NCI-H187 (cell line): Measurements from ENCODE around the gene LRFN4.

Experiments
- DNase-seq, 2 experiments: peaks; one replicate each; lab custom pipeline; 2025; lab: John Stamatoyannopoulos, UW

LRFN4 gene

DNA sequence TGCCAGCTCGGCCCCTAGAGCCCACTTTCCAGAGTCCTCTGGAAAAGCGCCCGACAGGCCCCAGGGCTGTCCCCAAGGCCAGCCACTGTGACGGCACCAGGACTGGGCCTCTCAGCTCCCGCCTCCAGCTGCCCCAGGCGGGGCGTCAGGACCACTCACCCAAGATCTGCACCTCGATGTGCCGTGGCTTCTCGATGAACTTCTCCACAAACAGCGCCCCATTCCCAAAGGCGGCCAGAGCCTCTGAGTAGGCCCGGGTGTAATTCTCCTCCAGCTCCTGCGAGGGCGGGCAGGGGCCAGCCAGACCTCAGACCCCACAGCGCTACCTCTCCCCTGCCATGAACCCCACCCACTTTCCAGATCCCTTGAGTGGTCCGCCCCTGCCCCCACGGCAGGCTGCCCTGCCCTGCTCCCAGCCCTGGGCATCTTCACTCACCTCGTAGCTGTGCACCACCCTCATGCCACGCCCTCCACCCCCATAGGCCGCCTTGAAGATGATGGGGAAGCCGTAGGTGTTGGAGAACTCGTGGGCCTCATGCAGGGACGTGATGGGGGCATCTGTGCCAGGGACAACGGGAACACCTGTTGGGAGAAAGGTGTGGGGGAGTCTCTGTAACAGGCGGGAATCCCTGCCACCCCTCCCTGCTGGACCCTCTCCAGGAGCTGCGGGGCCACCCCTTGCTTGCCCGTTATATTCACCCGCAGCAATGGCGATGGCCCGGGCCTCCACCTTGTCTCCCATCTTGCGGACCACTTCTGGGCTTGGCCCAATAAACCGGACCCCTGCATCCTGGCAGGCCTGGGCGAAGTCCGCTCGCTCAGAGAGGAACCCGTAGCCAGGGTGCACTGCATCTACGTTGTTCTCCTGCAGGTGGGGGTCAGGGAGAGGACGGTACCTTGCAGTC is 14.0 kb downstream of the LRFN4 start:
- DNase-seq: no peak

DNA sequence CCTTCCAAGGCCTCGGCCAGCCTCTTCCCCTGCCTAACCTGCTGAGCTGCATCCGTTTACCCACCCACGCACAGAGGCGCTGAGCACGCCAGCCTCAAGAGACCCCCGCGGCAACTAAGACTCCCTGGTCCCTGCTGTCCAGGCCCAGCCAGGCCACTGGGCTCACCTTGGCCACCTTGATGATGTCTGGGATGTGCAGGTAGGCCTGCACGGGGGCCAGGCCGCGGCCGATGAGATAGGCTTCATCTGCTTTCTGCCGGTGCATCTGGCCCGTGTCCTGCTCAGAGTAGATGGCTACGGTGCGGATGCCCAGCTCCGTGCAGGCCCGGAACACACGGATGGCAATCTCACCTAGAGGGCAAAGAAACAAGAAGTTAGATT is 14.6 kb downstream of the LRFN4 start:
- no peak for DNase-seq

DNA sequence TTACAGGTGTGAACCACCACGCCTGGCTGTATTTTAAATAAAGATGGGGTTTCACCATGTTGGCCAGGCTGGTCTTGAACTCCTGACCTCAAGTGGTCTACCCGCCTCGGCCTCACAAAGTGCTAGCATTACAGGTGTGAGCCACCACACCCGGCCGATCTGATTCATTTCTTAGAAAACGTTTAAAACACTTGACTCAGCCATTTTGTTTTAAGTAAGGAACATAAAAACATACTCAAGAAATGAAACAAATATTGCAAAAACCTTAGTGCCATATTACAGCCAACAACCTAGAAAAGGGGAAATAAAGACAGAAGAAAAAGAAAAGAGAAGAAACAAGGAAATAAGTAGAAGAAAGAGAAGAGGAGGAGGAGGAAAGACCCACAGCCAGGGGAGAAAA is 17.4 kb downstream of the LRFN4 start:
- DNase-seq: no peak

DNA sequence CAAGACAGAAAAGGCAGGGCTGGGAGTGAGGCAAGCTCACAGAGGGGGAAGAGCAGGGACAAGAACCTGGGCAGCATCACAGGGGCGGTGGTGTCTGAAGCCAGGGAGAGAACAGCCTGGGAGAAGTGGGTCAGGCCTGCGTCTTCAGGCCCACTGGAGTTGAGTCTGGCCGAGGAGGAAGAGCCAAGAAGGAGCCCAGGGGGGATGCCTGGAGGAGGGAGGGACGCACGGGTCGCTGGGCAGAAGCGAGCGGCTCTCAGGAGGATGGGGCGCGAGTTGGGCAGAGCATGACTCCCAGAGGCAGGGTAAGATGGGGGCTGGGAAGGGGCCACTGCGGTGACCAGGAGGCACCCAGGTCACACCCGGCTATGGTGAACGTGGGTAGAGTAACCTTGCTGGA is 18.5 kb downstream of the LRFN4 start:
- DNase-seq: no peak

DNA sequence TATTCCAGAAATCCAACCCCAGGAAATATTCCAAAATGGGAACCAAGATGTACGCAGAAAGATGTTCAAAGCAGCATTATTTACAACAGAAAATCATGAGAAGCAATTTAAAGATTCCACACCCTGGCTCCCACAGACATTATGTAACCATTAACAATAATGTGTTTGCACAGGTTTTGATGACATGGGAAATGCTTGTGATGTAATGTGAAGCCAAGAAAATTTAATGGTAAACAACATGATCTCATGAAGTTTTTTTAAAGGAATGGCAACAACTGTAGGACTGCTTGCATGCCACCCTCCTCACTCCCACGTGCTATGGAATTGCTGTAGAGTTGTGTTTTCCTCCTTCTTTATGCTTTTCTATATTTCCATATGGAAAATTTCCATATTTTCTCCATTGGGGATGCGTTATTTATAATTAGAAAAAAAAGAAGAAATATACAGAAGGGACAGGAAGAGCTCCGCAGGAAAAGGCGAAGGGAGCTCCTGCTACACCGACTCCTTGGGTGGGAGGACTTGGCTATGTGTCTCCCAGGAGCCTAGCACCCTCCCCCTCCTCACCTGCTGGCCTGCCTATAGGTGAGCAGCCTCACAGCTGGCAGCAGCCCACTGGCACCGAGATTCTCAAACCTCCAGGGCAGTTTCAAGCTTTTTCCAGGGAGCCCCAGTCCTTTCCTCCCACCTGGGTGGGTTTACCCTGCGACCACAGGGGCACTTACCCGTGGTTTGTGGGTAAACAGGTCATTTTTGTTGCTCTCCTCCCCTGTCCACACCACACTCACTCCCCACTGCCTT is 20.9 kb downstream of the LRFN4 start:
- DNase-seq: no peak

DNA sequence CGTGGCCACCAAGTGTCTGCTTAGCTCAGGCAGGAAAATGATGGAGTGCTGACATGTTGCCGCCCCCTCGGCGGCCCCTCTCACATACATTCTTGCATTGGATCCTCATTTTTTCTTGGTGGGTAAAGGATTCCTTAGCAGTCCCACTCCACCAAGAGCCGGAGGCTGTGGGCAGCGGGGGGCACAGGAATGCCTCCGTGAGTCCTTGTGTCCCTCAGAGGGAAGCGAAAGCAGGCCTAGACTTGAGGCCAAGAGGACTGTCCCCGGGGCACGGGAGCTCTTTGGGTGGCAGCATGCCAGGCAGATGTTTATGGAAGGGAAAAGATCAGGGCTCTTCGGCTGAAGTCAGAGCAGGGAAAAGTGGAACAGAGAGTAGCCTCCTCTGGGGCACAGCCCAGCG is 21.6 kb downstream of the LRFN4 start:
- DNase-seq: no peak

DNA sequence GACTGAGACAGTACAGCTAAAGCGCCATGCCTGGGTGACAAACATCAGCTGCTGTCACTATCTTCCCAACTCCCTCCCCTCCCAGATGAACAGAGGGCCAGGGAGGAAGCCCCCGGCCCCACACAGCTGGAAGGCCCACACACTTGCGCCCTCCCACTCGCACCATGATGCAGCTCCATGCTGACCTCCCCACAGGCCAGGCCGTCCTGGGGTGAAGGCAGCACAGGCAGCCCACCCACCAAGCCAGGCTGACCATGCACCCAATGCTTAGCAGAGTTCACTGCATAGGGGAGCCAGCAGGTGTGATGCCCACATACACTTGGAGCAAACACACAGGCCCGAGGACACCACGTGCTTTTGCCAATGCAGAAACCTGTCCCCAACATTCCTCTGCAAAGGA is 22.1 kb downstream of the LRFN4 start:
- DNase-seq: no peak

DNA sequence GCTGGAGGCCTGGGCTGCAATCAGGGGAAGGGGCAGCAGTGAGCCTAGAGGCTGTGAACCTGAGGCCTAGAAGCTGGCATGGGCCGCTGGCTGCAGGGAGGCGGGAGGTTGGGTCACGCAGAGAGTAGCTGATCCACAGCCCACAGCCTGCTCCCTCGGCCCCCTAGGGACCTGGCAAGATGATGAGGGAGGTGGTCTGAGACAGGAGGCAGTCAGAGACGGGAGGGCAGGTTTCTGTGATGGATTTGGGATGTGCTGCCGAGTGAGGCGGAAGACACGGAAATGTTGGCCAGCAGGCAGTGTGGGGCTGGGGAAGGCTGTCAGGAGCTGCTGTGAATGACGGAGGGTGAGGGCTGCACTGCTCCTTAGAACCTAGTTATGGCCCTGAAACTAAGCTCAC is 22.7 kb downstream of the LRFN4 start:
- no peak for DNase-seq

DNA sequence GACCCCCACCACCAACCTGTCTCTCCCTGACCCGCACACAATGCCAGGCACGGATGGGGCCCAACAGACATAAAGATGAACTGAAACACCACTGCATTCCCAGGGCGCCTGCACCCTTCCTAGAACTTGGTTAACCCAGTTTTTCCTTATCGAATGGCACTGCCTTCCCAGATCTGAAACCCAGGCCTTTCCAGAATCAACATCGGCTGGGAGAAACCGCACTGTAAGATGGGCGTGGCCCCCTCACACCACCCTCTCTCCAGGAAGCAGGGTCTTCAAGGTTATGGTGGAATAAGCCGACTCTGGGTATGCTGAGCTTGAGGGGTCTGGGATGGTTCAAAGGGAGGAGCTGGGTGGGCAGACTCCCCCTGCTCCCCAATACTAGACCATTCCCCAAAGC is 23.1 kb downstream of the LRFN4 start:
- DNase-seq: no peak

DNA sequence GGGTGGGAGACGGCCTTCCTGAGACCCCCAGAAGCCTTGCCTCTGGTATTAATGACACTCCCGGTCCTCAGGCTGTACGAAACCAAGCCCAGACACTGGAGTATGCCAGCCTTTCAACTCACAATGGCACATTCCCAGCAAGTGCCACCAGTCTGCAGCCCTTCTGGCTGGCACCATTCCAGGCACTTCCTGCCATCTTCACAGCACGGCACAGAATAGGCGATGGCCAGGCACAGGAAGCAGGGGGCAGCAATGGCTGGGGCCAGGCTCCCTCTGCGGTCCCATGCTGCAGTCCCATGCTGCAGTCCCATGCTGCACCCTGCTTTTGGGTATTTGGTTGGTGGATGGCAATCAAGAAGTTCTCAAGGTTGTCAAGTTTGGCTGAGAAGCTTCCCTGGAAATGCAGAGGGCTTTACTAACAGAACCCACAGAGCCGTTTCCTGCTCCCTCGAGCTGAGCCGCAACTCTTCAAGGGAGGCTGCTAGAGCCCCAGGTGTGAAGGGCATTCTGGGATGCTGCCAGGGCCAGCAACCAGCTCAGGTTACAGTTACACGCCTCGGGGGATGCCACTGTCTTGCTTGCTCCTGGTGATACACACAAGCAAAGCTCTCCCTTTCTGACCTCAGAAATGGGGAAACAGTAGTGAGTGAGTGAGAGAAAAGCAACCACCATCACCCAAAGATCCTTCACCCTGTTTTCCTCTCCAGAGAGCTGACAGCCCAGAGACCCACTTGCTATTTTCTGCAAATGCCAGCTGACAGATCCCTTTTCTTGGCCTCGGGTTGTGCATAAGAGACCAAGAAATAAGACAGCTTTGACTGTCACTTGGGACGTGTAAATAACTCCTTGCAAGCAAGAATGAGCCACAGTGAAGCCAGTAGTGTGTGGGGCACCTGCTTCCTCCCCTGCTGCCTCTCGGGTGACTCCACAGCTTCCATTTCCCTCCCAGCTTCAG is 23.9 kb downstream of the LRFN4 start:
- peak; percentile 54 to 85 for DNase-seq

DNA sequence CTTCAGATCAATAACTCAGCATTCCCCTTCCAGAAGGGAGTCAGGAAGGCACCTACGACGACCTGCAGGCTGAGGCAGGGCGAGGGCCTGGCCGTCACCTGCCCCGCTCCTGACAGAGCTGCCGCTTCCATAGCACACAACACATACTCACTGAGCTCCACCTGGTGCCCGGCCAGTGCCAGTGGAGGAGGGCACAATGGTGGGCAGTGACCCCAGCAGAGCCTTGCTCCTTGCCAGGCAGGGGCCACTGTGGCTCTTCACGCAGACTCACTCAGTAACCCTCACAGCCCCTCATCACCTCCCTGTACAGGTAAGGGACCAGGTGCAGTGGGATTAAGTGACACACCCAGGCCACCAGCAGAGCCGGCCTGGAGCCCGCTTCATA is 24.6 kb downstream of the LRFN4 start:
- no peak for DNase-seq

DNA sequence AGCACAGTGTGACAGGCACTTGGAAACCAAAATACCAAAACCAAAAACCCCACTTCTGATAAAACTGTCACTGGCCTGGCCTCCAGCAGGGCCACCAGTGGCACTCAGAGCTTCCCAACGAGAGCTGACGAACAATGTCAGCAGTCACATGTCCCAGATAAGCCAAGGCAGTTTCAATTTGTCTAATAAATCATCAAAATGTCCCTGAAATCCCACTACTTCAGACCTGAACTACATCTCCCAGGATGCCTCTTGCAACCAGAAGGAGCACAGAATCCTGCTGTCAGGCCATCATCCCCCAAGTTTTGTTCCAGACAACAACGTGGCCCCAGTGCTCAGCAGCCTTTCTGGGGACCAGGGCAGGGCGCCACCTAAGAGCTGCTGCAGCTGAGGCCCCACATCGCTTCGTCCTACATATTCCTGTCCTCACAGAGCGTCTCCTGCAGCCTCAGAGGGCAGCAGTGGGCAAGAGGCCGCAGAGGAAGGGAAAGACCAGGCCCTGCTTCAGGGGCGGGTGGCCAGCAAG is 25.1 kb downstream of the LRFN4 start:
- DNase-seq: no peak

DNA sequence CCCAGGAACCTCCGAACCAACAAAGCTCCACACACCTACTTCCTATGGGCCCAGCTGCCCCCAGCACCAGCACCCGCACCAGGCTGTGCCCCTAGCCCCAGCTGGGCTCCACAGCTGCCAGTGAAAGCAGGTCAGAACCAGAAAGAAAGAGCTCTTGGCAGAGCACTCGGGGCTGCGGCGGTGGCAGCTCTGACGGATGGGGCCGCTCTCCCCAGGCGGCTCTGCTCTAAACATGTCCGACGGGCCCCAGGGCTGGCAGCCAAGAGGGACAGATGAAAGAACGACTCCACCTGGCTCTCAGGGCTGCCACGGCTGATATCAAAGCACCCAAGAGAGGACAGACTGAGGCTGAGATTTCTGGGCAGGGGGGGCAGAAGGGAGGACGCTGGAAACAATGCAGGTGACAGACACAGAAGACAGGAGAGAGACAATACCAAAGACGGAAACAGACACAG is 25.7 kb downstream of the LRFN4 start:
- peak in 1 of 2 experiments; percentile 73 for DNase-seq

DNA sequence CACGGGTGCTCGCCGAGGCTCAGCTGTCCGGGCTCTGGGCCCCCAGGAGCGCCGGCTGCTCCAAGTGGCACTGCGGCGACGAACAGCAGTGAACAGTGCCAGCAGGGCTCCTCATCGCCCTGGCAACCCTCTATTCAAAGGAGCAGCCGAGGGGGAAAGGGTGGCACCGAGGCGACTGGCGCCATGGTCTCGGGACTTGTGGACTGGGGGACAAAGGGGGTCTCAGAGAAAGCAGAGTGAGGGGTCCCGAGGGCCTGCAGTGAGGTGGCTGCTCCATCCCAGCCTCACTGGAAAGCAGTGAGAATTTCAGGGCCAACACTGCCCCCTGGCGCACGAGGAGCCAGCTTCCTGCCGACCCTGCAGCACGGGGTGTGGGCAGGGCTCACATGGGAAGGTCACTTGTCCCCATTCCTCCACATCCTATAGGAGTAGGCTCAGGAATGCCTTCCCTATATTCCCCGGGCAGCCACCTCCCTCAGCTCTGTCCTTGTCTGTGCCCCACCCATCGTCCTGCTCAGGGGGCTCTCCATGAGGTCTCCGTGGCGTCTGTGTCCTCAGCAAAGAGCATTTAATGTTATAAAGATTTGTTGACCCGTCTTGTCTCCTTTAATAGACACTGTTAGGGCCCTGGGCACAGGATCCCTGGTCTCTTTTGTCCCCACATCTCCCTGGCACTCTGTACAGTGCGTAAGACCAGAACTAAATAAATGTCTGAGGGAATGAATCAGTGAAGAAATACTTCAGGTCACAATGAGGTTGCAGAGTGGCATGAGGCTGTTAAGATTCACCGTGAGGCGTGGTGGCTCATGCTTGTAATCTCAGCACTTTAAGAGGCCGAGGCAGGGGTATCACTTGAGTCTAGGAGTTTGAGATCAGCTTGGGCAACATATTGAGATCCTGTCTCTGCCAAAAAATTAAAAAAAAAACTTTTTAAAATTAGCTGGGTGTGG is 26.4 kb downstream of the LRFN4 start:
- DNase-seq: peak; percentile 60 to 61

DNA sequence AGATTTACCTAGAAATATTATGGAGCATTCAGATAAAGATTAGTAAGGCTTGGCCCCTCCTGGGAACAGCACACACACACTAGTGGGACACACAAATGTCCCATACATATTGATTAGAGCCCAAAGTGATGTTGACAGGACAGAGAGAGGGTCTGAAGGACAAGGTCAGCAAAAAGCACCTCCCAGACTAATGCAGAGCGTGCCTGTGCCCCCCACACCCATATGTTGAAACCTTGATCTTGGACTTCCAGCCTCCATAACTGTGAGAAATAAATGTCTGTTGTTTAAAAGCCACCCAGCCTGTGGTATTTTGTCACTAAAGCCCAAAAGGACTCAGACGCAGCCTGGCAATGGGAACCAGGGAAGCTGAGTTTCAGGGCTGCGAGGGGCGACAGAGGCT is 27.6 kb downstream of the LRFN4 start:
- DNase-seq: no peak

DNA sequence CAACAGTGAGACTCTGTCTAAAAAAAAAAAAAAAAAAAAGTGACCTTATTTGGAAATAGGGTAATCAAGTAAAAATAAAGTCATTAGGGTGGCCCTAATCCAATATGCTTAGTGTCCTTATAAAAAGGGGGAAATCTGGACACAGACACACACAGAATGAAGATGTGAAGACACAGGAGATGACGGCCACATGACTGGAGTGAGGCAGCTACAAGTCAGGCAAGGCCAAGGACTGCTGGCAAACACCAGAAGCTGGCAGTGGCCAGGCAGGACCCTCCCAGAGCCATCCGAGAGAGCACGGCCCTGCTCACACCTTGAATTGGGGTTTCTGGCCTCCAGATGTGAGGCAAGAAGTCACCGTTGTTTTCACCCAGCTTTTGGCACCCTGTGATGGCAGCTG is 28.6 kb downstream of the LRFN4 start:
- no peak for DNase-seq

DNA sequence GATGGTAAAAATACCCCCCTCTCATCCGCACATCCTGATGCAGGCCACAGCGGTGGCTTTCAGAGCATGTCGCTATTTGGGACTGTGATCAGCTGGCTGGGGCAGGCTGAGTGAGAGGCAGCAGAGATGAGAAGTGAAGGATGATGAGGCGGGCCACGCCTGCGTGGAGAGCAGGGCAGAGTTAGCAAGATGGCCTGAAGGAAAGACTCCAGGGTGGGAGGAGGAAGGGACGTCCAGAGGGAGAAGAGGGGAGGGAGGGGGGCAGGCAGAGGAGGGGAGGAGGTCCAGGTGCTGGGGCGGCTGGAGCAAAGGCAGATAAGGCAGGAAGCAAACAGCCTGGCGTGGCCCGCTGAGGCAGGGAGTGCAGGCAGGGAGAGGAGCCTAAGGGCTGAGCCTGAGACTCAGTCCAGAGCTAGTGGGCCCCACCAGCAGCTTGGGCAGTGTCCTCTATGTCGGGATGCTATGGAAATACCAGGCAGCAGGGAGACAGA is 29.1 kb downstream of the LRFN4 start:
- no peak for DNase-seq

DNA sequence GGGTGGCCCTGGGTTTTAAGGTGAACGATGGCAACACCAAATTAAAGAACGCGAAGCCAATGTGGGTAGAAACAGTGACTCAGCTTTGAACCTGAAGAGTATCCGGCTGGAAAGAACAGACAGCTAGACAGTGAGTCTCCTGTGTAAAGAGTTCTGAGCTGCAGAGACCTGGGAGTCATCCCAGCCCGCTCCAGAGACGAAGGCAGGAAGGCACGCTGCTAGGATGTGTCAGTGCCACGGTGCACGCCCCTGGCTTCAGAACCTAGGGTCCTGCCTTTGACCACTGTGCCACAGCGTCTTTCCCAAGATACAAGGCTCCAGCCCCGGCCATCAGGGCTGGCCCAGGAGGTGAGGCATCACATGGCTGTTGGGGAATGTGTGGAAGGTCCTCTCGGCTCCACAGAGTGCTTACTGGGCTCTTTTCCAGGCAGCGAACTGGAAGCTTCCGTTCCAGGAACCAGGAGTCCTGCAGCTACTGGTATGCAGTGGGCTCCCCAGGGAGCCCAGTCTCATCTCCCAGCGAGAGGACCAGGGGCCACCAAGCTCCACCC is 29.9 kb downstream of the LRFN4 start:
- DNase-seq: no peak

DNA sequence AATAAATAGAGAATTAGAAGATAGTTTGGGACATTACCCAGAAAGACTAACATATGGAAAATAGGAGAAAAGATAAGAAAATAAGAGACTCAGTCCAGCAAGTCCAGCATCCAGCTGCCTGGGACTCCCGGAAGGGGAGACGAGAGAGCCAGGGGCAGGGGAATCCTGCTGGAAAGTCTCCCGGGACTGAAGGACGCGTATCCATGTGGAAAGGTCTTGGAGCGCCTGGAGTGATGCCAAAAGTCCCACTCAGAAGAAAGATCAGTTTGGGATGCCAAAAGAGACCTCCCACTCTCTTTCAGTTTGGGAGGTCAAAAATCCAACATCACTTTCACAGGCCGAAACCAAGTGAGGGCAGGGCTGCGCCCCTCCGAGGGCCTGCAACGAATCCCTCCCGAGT is 30.7 kb downstream of the LRFN4 start:
- DNase-seq: no peak

DNA sequence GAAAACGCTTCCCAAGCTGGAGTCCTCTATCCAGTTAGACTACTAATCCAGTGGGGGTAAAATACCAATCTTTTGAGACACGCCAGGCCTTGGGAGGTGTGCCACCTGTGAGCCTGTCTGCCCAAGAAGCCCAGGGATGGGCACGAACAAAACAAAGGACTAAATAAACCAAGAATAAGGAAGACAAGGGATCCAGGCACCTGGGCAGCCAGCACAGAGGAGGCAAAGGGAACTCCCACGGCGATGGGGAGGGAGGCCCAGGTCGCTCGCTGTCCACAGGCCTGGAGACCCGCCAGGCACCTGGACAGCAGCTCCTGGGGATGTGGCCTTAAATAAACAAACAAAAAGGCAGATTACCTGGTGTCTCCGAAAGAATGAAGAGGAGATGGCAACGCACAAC is 31.4 kb downstream of the LRFN4 start:
- no peak for DNase-seq
